Measurements from ENCODE around the gene IPO11.

IPO11 gene

GRCh38 chr5:62465985-62466925, 53.7 kb downstream of the IPO11 start:
- DNase-seq (ENCODE audit: low read depth) = no peak
- TF ChIP-seq, protein P1, sequence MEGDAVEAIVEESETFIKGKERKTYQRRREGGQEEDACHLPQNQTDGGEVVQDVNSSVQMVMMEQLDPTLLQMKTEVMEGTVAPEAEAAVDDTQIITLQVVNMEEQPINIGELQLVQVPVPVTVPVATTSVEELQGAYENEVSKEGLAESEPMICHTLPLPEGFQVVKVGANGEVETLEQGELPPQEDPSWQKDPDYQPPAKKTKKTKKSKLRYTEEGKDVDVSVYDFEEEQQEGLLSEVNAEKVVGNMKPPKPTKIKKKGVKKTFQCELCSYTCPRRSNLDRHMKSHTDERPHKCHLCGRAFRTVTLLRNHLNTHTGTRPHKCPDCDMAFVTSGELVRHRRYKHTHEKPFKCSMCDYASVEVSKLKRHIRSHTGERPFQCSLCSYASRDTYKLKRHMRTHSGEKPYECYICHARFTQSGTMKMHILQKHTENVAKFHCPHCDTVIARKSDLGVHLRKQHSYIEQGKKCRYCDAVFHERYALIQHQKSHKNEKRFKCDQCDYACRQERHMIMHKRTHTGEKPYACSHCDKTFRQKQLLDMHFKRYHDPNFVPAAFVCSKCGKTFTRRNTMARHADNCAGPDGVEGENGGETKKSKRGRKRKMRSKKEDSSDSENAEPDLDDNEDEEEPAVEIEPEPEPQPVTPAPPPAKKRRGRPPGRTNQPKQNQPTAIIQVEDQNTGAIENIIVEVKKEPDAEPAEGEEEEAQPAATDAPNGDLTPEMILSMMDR (IDR thresholded peaks at IDR 0.05; ENCODE audit: control insufficient read depth, extremely low read depth, insufficient read depth) = no peak
- H3K4me3 ChIP-seq (ENCODE audit: low read depth, low read length) = no peak overlapping the region

DNA sequence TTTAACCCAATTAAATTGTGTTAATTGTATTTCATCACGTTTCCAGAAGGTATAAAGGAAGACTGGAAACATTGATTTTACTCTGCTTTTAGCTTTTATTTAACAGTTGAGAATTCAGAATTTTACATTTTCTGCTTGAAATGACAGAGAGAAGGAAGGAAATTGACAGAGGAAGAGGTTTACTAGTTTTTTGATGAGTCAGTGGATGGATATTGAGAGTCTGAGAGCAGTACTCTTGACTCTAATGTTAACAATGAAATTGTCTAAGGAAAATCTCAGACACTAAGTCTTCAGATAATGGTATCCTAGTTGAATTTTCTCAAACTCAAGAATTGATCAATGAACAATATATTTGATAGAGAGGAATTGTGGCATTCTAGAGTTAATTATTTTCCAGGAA, 60.6 kb downstream of the IPO11 start:
- no peak for DNase-seq (ENCODE audit: low read depth)
- no peak overlapping the region for H3K4me3 ChIP-seq (ENCODE audit: low read depth, low read length)
- TF ChIP-seq, protein P1 (IDR thresholded peaks at IDR 0.05; ENCODE audit: control insufficient read depth, extremely low read depth, insufficient read depth) = no peak

DNA sequence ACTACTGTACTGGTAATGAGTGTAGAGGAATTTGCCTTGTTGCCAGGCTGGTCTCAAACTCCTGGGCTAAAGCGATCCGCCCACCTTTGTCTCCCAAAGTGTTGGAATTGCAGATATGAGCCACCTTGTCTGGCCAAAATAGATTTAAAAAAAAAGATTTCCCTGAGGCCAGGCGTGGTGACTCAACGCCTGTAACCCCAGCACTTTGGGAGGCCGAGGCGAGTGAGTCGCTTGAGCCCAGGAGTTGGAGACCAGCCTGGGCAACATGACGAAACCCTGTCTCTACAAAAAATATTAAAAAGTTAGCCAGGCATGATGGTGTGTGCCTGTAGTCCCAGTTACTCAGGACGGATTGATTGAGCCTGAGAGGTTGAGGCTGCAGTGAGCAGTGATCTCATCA, 62.5 kb downstream of the IPO11 start:
- TF ChIP-seq, protein P1 (IDR thresholded peaks at IDR 0.05; ENCODE audit: control insufficient read depth, extremely low read depth, insufficient read depth) = no peak
- no peak for DNase-seq (ENCODE audit: low read depth)

GRCh38 chr5:62477801-62478200, 65.2 kb downstream of the IPO11 start:
- no peak overlapping the region for H3K4me3 ChIP-seq (ENCODE audit: low read depth, low read length)
- DNase-seq (ENCODE audit: low read depth) = no peak
- TF ChIP-seq, protein P1 (IDR thresholded peaks at IDR 0.05; ENCODE audit: control insufficient read depth, extremely low read depth, insufficient read depth) = no peak

More for the DNA sequence above, 62.5 kb downstream of the IPO11 start:
- no peak overlapping the region for H3K4me3 ChIP-seq (ENCODE audit: low read depth, low read length)

DNA sequence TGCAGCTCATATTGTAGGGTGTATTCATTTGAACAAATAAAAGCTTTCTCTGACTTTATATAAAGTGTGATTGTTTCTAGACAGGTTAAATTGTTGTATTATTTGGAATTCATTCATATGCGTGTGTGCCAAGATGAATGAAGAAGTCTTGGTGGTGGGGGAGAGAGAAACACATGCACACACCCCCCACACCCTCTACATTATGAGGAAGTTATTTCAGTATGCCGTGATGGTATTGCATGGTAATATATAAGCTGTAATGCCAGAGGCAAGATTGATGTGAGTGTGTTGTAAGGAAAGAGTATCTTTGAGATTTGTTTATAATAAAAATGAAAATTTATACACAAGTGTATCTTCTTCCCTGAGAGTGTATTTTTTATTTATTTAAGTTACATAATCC, 71.0 kb downstream of the IPO11 start:
- TF ChIP-seq, protein P1 (IDR thresholded peaks at IDR 0.05; ENCODE audit: control insufficient read depth, extremely low read depth, insufficient read depth) = no peak
- no peak overlapping the region for H3K4me3 ChIP-seq (ENCODE audit: low read depth, low read length)
- DNase-seq (ENCODE audit: low read depth) = no peak

DNA sequence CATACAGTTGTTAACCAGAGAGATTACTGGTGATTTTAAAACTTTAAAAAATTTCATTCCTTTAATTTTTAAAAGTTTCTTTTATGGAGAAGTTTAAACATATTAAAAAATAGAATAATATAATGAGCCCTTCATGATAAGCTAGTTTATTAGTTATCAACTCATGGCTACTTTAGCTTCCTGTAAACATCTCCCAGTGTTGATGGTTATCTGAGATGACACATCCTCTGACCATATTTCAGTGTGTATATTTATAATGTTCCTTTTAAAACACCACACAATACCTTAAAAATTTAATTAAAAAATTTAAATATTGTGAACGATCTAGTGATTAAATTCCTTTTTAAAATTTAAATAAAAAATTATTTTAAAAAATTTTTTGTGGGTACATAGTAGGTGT, 74.1 kb downstream of the IPO11 start:
- DNase-seq (ENCODE audit: low read depth) = peak; percentile 2
- no peak overlapping the region for H3K4me3 ChIP-seq (ENCODE audit: low read depth, low read length)
- TF ChIP-seq, protein P1 (IDR thresholded peaks at IDR 0.05; ENCODE audit: control insufficient read depth, extremely low read depth, insufficient read depth) = no peak
